ENCODE data around the gene TRAK2.
"Not testable (repeated sequence)": the region's sequence is repeated elsewhere in the genome, so short reads cannot be mapped to it uniquely, and the experiment has no call there.

TRAK2 gene

GRCh38 chr2:201433394-201433995, 17.8 kb downstream of the TRAK2 start:
- H3K27ac ChIP-seq: no peak overlapping the region
- TF ChIP-seq ZFX (IDR thresholded peaks at IDR 0.05) (no peak), CTCF (conservative IDR thresholded peaks at IDR 0.05) (no peak)

- H3K27ac ChIP-seq: no peak overlapping the region
These were observed 18.5 kb downstream of the TRAK2 start for GRCh38 chr2:201432621-201433393.

GRCh38 chr2:201432038-201432620, 19.1 kb downstream of the TRAK2 start:
- TF ChIP-seq ZFX (IDR thresholded peaks at IDR 0.05) (no peak), CTCF (conservative IDR thresholded peaks at IDR 0.05) (no peak)
- no peak overlapping the region for H3K27ac ChIP-seq

More at GRCh38 chr2:201432621-201433393, 18.5 kb downstream of the TRAK2 start:
- no peak for TF ChIP-seq CTCF (conservative IDR thresholded peaks at IDR 0.05)
- no peak for TF ChIP-seq ZFX (IDR thresholded peaks at IDR 0.05)

GRCh38 chr2:201430839-201431238, 20.4 kb downstream of the TRAK2 start:
- no peak overlapping the region for H3K27ac ChIP-seq
- no peak for TF ChIP-seq ZFX (IDR thresholded peaks at IDR 0.05)
- TF ChIP-seq CTCF (conservative IDR thresholded peaks at IDR 0.05): no peak

GRCh38 chr2:201430322-201430721, 20.9 kb downstream of the TRAK2 start:
- not testable (repeated sequence) for H3K27ac ChIP-seq

- H3K27ac ChIP-seq: not testable (repeated sequence)
These were observed 21.4 kb downstream of the TRAK2 start for GRCh38 chr2:201429835-201430234.

GRCh38 chr2:201428366-201428765, 22.9 kb downstream of the TRAK2 start:
- H3K27ac ChIP-seq: not testable (repeated sequence)

- TF ChIP-seq CTCF (conservative IDR thresholded peaks at IDR 0.05): no peak
- no peak for TF ChIP-seq ZFX (IDR thresholded peaks at IDR 0.05)
These were observed 25.3 kb downstream of the TRAK2 start for GRCh38 chr2:201425952-201426351.

More at GRCh38 chr2:201425952-201426351, 25.3 kb downstream of the TRAK2 start:
- H3K27ac ChIP-seq: no peak overlapping the region

Measured in C4-2B (cell line).